HUES64 (cell line): ENCODE results near the gene NUP214.

ENCODE experiments used
- H3K27ac ChIP-seq: 2 replicates; pipeline ENCODE4 v1.7.0; 2013; ENCODE audit warnings: low read depth, low read length, inconsistent platforms
- H3K27me3 ChIP-seq: 2 replicates; pipeline ENCODE4 v1.6.1; 2013; ENCODE audit warnings: mild to moderate bottlenecking, low read length; ENCODE audit not compliant: insufficient read depth
- H3K36me3 ChIP-seq: 2 replicates; pipeline ENCODE4 v1.6.1; 2013; ENCODE audit warnings: mild to moderate bottlenecking, low read length; ENCODE audit not compliant: insufficient read depth
- H3K4me1 ChIP-seq: 2 replicates; pipeline ENCODE4 v1.6.1; 2013; ENCODE audit warnings: mild to moderate bottlenecking, low read length, moderate library complexity; ENCODE audit not compliant: insufficient read depth
- H3K4me3 ChIP-seq: 2 replicates; pipeline ENCODE4 v1.5.1; 2013; ENCODE audit warnings: mild to moderate bottlenecking, low read length, moderate library complexity
- H3K9ac ChIP-seq: 2 replicates; pipeline ENCODE4 v1.6.1; 2013; ENCODE audit warnings: mild to moderate bottlenecking, low read depth, low read length
- H3K9me3 ChIP-seq: 2 replicates; pipeline ENCODE4 v1.6.1; 2013; ENCODE audit warnings: low read depth, low read length; ENCODE audit not compliant: insufficient read depth
- WGBS: fragments of 150-250, 120-280 bp; methylation state at CpG from one replicate; pipeline ENCODE4 v1.1.7; 2013; ENCODE audit warnings: missing lambda C conversion rate; 5-methylcytosine and 5-hydroxymethylcytosine counted together

The NUP214 gene

DNA sequence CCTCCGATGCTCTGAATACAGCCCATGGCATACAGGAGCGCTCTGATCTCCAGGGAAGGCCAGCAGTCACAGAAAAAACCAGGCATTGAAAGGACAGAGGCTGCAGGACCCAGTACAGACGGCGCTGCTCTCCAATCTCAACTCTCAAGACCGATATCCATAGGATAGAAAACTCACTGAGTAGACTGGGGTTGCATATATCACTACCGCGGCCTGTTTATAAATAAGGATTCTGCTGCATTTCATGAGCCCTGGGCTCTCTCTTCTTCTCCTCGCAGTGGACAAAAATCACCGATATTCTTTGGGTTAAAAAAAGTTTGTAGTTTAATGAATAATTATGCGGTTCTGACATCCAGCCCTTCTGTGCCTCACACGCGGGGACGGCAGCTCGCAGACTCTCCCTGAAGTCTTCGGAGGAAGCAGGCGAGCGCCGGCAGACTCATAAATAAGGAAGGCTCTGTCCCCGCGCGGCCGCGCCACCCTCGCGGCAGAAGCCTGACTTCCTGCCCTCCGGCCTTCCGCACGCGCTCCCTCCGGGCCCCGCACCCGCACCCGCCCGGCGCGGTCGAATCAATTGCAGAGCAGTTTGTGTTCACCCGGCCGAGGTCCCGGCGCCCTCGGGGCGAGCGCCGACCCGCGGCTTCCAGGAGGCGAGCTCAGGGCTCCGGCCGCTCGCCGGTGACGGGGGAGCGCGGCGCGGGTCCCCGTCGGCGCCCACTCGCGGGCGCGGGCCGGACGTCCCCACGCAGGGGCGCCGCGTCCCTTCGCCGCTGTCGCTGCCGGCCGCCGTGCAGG lies 150.9 kb downstream of the NUP214 start, which contains the start of gene FAM78A:
TSS of gene FAM78A (minus strand) at position 417 of the 795 bp plus-strand sequence. CDS start at position 86, 331 bp downstream.
- no peaks in the 10 kb centered on the region for H3K36me3 ChIP-seq
- 13% methylated on average over 76 of the region's 76 CpGs for WGBS
- H3K9ac ChIP-seq, result no peak within 1 kb of the TSS; the same call in 1 of the 2 replicates
- no peak within 1 kb of the TSS for H3K27ac ChIP-seq
- H3K9me3 ChIP-seq, result no peaks in the 10 kb centered on the region
- H3K4me1 ChIP-seq, result peaks cover 13% of the 10 kb centered on the region
- peaks cover 27% of the 10 kb centered on the region for H3K27me3 ChIP-seq
- H3K4me3 ChIP-seq, result peak within 1 kb of the TSS; percentile 56

- Histone ChIP-seq H3K27me3 (peaks cover 33% of the 10 kb centered on the region), H3K36me3 (no peaks in the 10 kb centered on the region), H3K4me1 (peaks cover 13% of the 10 kb centered on the region), H3K4me3 (peak overlapping the region; percentile 56), H3K9me3 (no peaks in the 10 kb centered on the region), H3K9ac (no peak overlapping the region), H3K27ac (no peak overlapping the region)
- WGBS, result under 1% methylated on average over 60 of the region's 60 CpGs
Observed at GRCh38 chr9:131276891-131277286, 151.5 kb downstream of the NUP214 start.

DNA sequence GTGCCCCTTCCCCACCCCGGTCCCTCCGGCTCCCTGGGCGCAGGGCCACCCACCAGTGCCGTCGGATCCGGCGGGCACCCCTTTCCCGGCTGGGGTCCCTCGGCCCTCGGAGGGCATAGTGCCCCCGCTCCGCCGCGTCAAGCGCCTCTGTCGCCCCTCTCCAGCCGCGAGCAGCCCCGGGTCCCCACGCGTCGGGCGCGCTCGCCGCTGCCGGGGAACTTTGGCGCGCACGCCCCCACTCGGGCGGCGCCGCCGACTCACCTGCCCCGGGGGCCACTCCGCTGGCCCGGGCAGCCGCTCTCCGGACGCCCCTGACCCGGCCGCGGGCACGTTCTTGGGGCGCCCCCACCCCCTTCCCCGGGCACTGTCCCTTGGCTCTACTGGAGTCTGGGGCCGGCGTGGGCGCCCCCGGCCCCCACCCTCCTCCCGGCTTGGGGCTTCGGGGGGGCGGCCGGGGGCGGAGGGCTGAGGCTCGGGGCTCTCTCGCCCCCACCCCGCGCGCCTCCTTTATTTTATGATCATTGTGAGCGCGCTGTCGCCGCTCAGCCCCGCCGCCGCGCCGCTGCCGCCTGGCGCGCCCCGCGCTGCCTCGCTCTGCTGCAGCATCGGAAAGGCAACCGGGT lies 152.0 kb downstream of the NUP214 start:
- peaks cover 38% of the 10 kb centered on the region for H3K27me3 ChIP-seq
- H3K4me1 ChIP-seq, result peaks cover 13% of the 10 kb centered on the region
- H3K4me3 ChIP-seq, result peak overlapping the region; percentile 56
- no peaks in the 10 kb centered on the region for H3K36me3 ChIP-seq
- H3K9me3 ChIP-seq, result no peaks in the 10 kb centered on the region
- under 1% methylated on average over 78 of the region's 78 CpGs for WGBS
- no peak overlapping the region for H3K9ac ChIP-seq
- no peak overlapping the region for H3K27ac ChIP-seq

DNA sequence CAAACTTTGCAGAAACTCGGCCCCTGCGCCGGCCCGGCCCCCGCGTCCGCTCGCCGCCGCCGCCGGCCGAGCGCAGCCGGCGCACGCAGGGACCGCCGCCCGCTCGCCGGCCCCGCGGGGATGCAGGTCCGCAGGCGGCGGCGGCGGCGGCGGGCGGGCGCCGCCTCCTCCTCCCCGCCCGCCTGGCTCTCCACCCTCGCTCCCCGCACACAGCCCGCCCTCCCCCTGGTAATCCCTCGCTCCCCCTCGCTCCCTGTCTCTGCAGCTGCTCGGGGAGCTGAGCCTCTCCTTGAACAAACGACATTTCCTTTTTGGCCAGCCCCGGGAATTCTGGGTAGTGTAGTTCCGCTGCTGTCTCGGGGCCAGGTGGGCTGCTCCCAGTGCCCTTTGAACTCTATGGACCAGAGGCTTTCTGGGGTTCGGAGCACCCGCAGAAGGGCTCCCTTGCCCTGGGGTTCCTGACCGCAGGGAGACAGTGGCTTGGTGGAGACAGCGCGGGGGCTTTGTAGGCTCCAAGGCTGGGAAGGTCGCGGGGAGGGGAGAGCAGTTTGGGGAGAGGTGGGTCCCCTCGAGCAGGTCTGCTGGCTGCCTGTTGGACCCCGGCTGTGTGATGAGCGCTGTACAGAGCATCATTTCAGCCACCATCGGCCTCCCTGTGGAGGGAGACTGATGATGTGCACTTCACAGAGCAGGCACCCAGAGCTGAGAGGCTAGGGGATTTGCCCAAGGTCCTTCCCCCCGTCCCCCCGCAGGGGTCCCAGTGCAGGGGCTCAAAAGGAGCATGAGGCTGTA lies 152.7 kb downstream of the NUP214 start:
- no peaks in the 10 kb centered on the region for H3K36me3 ChIP-seq
- H3K9me3 ChIP-seq, result no peaks in the 10 kb centered on the region
- peak overlapping the region; percentile 56 for H3K4me3 ChIP-seq
- WGBS, result 14% methylated on average over 59 of the region's 59 CpGs
- H3K4me1 ChIP-seq, result peaks cover 13% of the 10 kb centered on the region
- H3K27ac ChIP-seq, result no peak overlapping the region
- H3K9ac ChIP-seq, result no peak overlapping the region
- peaks cover 42% of the 10 kb centered on the region for H3K27me3 ChIP-seq

DNA sequence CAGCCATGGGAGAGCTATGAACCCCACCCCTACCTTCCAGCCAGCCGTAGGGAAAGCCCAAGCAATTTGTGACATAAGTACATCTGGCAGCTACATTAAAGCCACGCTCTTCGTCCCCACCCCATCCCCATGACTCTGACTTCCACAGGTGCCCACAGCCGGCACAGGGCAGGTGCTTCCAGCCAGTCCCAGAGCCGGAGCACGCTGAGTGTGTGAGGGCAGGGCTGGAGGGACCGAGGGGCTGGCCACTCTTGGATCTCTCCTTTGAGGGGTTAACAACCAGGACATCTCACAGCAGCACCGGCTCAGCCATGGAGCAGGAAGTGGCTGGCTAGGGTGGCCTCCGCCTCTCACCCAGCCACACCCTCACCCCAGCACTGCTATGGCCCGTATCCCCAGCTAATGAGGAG lies 153.3 kb downstream of the NUP214 start:
- no peak overlapping the region for H3K4me3 ChIP-seq
- H3K9me3 ChIP-seq, result no peaks in the 10 kb centered on the region
- H3K27me3 ChIP-seq, result peaks cover 47% of the 10 kb centered on the region
- H3K9ac ChIP-seq, result no peak overlapping the region
- WGBS, result 81% methylated on average over 10 of the region's 10 CpGs
- no peaks in the 10 kb centered on the region for H3K36me3 ChIP-seq
- no peak overlapping the region for H3K27ac ChIP-seq
- H3K4me1 ChIP-seq, result peaks cover 13% of the 10 kb centered on the region

- Histone ChIP-seq H3K4me3 (no peak overlapping the region), H3K9ac (no peak overlapping the region), H3K36me3 (no peaks in the 10 kb centered on the region), H3K9me3 (no peaks in the 10 kb centered on the region), H3K27me3 (peaks cover 52% of the 10 kb centered on the region), H3K4me1 (peaks cover 10% of the 10 kb centered on the region), H3K27ac (no peak overlapping the region)
- WGBS, result 79% methylated on average over 11 of the region's 11 CpGs
Observed at GRCh38 chr9:131279196-131279862, 153.9 kb downstream of the NUP214 start.

DNA sequence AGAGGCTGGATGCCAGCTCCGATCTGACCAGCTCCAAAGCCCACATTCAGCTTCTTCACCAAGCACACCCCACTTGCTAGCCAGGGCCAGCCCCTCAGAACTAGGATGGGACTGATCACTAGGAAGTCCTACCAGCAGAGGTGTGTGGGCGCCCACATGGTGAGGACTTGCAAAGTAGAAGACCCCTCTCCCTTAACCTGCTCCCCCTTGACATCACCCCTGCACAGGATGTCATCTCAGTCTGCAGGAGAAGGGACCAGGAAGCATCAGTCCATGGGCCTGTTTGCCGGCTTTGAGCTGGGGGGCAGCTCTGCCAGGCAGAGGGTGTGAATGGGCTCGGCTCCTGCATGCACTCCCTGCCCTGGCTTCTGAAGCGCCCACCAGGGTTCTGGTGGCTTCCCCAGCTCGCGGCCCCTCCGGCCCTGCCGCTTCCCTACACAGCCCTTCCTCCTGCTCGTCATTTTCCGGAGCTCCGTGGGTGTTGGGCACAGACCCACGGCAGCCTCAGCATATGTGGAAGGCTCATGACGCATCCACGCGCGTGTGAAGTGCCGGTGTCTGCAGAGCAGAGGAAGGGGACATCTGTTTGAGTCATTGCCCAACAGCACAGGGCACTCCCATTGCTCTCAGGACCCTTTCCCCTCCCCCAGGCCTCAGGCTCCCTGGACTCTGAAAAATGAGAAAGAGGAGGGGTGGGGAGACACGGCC lies 154.6 kb downstream of the NUP214 start:
- H3K27ac ChIP-seq, result no peak overlapping the region
- H3K4me1 ChIP-seq, result peaks cover 7% of the 10 kb centered on the region
- 84% methylated on average over 19 of the region's 19 CpGs for WGBS
- no peaks in the 10 kb centered on the region for H3K36me3 ChIP-seq
- H3K9me3 ChIP-seq, result no peaks in the 10 kb centered on the region
- peaks cover 52% of the 10 kb centered on the region for H3K27me3 ChIP-seq
- no peak overlapping the region for H3K9ac ChIP-seq
- H3K4me3 ChIP-seq, result no peak overlapping the region

DNA sequence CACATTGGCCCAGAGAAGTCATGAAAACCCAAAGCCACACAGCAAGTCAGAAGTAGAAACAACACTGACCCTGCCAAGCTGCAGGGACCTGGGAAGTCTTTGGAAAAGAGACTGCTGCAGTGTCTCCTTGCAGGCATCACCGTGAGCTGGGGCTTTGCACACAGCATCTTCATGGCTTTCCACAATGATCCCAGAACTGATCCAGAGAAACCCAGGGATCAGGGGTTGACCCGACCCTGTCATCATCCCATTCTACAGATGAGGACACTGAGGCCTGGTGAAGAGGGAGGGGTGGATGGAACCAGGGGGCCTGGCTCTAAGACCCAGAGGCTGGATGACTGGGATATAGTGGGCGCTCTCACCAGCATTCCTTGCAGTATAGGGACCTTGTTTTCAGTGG lies 155.3 kb downstream of the NUP214 start:
- H3K27me3 ChIP-seq, result peaks cover 48% of the 10 kb centered on the region
- H3K27ac ChIP-seq, result no peak overlapping the region
- H3K36me3 ChIP-seq, result no peaks in the 10 kb centered on the region
- no peaks in the 10 kb centered on the region for H3K9me3 ChIP-seq
- H3K4me3 ChIP-seq, result no peak overlapping the region
- no peak overlapping the region for H3K9ac ChIP-seq
- peaks cover 7% of the 10 kb centered on the region for H3K4me1 ChIP-seq
- WGBS, result 76% methylated on average over 3 of the region's 3 CpGs

DNA sequence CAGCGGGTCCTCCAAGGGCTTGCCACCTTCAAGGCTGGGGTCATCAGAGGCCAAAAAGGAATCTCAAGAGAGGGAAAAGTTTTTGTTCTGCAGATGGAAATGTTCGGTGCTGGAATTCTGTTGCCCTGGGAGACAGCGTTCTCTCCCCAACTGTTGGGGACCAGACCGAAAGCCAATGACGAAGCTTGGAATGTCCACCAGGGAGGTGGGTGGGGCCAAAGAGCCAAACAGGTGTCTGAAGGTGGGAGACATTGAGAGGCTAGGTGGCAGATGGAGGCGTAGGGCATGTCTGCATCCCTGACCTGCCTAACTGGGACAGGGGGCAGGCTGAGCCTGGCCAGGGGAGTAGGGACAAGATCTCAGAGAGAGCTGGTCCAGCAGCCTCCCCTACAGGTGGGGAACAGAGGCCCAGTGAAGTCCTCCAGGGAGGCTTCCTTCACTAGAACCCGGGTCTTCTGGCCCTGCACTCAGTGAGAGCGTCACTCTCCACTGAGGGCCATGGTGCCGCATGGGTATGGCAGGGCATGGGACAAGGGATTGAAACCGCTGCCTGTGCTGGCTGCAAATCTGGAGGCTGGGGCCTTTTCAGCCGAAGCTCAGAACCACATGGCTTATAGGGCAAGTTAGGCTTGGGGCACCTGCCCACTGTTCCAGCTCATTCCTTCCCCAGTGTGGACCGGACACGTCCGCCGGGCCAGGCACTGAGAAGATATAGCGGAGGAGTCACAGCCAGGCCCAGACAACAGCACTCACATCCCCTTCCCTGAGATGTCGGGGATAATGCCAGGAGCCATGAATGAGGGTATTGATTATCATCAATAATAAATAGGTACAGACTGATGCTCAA lies 156.0 kb downstream of the NUP214 start:
- Histone ChIP-seq H3K4me1 (peaks cover 3% of the 10 kb centered on the region; the same call in 1 of the 2 replicates), H3K36me3 (no peaks in the 10 kb centered on the region), H3K27me3 (peaks cover 41% of the 10 kb centered on the region), H3K9me3 (no peaks in the 10 kb centered on the region), H3K27ac (no peak overlapping the region), H3K9ac (no peak overlapping the region), H3K4me3 (no peak overlapping the region)
- 86% methylated on average over 16 of the region's 17 CpGs for WGBS
